ENCODE measurements around the gene C16orf96.
A peak's percentile ranks its signal among the peaks of the same experiment; 100 is the strongest.

Gene C16orf96

DNA sequence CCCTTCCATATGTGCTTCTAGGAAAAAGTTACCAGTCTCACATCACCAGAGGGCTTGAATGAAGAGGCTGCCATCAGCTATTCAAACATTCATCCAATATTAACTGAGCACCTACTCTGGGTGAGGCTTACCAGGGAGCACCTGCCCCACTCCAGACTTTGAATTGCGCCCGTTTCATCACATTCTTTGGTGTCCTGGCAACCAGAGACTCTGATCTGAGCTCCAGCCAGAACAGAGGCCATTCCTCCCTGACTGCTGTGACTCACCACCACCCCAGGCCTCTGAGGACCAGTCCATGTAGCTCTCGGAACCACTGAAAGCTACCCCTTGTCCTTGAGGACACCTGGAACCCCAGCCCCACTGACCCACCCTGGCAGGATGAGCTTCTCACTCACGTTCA is at the start of gene C16orf96:
Gene C16orf96 (plus strand): TSS at position 229 of the 400 bp plus-strand sequence. CDS start 150 bp downstream, at position 379.
- DNase-seq = no peak

DNA sequence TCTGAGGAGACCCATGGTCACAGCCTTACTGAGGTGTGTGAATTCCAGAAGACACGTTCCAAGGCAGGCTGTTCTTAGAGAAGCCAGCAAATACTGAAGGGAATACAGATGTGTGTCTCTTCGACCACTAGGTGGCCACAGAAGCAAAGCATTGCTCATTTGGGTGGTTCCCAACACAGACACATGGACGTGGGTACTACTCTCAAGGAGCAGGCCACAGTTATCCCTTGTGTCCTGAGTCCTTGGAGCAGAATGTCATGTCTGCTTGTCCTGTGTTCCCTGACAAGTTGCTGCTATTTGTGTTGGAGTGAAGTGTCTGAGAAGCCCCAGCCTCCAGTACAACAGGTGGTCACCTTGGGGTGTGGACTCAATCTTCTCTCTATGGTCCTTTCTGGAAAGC is 49.7 kb upstream of the C16orf96 start:
- peak; percentile 63 for DNase-seq

DNA sequence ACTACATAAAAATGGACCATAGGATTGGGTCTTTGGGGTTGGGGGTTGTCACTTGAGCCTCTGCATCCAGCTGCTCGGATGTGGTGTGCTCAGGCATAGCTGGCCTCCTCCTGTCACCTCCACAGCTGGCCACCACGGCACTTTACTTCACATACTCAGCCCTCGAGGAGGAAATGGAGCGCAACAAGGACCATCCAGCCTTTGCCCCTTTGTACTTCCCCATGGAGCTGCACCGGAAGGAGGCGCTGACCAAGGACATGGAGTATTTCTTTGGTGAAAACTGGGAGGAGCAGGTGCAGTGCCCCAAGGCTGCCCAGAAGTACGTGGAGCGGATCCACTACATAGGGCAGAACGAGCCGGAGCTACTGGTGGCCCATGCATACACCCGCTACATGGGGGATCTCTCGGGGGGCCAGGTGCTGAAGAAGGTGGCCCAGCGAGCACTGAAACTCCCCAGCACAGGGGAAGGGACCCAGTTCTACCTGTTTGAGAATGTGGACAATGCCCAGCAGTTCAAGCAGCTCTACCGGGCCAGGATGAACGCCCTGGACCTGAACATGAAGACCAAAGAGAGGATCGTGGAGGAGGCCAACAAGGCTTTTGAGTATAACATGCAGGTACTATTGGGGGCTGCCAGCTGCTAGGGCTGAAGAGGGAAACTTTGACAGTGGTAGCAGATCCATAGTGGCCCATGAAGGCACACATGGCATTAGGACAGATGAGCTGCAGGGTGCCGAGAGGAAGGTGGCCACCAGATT is 48.4 kb upstream of the C16orf96 start:
- DNase-seq = no peak

DNA sequence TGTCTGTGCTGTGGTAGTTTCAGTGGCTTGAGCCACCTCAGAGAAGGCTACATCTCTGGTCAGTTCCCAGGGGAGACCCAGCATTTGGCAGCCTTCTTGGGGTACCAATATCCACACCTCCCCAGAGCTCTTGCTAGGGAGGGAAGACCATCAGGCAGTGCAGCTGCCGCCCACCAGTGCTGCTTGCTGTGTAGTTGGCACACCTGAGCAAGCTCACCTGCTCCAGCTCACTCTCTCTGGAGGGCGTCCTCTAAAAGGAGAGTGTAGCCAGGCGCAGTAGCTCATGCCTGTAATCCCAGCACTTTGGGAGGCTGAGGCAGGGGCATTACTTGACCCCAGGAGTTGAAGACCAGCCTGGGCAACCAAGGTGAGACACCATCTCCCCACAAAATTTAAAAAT is 47.3 kb upstream of the C16orf96 start:
- DNase-seq = no peak

DNA sequence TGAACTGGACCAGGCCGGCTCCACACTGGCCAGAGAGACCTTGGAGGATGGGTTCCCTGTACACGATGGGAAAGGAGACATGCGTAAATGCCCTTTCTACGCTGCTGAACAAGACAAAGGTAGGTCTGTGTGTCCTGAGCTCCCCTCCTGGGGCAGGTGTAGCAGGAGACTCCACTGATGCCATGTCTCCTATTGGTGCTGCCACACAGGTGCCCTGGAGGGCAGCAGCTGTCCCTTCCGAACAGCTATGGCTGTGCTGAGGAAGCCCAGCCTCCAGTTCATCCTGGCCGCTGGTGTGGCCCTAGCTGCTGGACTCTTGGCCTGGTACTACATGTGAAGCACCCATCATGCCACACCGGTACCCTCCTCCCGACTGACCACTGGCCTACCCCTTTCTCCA is 46.7 kb upstream of the C16orf96 start:
- DNase-seq = no peak

DNA sequence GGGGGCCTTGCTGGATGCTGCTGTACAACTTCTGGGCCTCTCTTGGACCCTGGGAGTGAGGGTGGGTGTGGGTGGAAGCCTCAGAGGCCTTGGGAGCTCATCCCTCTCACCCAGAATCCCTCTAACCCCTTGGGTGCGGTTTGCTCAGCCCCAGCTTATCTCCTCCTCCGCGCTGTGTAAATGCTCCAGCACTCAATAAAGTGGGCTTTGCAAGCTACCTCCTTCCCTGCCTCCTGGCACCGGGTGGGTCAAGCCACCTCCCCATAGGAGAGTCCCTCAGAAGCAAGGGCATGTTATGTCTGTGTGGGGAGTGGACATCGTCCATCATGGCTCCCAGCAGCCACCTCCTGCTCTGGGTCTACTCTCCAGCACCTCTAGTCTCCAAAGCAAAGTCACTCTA is 46.0 kb upstream of the C16orf96 start:
- no peak for DNase-seq

DNA sequence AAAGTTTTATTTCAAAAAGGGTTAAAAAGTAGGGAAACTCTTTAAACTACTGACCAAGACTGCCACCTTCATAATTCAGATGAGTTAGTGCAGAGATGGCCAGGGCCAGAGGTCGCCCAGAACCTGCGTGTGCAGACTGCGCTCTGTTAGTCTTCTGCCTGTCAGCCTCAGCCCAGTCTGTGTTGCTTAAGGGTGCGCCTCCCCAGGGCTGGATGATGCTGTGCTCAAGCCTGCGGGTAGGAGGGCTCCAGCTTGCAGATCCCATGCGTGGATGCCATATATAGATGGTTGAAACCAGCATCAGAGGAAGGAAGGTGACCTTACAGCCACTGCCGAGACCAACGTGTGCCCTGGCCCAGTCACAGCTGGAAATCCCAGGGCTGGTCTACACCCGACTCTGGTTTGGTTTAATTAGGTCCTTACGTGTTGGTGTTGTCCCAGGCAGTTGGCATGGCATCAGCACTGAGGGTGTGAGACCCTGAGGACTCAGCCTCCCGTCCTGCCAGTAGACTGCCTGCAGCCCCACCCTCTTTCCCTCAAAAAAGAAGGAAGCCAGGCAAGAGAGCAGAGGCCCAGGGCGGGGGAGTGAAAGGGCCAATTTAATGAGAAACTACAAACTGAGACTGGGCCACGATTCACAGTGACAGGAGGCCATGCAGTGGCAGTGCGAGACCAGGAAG is 45.3 kb upstream of the C16orf96 start:
- DNase-seq = no peak

DNA sequence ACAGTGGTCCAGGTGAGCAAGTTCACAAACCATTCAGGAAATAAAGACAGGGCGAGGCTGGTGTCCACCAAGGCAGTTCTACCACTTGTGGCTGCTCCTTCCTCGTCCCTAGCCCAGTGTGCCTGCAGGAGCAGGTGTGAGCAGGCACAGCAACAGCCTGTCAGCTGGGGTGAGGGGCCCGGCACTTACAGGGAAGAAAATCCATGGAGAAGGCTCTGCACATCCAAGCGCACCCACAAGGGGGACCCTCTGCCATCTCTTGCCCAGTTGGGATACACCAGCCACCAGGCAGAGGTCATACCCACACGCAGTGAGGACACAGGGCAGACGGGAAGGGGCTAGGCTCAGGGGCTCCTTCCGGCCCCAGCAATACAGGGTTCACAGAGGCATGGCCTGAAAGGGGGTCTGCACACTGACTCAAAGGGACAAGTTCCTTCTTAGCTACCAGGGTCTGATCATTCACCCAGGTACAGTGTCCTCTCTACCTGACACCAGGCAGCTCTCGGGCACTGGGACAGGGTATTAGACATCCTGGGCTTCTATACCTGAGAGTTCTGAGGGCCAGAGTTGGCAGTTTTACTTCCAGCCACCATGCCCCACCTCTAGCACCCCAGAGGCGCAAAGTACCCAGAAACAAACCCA is 44.6 kb upstream of the C16orf96 start:
- peak; percentile 17 for DNase-seq

DNA sequence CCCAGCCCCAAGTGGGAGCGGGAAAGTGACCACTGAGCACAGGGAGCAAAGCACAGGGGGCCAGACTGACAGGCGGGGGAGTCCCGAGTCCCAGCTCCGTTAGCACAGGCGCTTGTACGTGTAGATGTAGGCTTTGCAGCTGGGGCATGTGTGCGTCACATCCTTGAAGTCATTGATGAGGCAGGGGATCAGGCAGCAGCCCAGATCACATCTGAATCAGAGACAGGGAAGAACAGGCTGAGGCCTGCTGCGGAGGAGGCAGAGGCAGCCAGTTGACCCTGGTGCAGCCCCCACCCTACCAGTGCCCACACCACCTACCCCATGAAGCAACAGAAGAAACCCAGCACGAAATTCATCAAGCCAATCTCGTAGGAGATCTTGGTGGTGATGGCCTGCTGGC is 43.7 kb upstream of the C16orf96 start:
- no peak for DNase-seq

DNA sequence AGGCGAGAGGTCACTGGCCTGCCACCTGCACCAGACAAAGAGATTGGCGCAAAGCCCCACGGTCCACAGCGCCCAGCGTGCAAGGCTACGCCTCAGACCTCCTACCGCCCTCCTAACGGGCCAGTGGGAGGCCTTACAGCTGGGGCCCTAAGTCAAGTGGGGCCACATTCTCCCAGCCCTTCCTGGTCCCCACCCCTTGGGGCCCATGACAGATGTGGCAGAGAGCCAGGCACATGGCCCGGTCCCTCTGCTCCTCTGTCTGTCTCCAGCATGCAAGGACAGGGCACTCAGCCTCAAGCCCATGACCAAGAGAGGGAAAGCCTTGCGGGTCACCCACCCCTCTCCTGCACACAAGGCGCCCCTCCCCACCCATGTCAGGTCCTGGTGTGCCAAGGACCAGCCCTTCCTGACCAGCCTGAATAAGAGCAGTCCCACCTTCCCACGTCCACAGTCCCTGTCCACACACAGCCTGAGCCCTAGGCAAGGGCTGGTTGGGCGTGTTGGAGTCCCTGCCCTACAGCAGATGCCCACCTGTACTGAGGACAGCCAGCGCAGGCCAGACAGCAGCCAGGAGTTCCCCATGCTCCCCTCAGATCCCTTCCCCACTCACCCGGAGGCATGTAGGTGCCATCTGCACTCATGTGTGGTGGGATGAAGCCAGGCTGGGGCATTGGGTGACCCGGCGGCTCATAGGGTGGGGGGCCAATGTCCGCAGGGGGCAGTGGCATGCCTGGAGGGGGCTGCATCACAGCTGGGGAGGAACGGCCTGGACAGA is 42.9 kb upstream of the C16orf96 start:
- DNase-seq = no peak

DNA sequence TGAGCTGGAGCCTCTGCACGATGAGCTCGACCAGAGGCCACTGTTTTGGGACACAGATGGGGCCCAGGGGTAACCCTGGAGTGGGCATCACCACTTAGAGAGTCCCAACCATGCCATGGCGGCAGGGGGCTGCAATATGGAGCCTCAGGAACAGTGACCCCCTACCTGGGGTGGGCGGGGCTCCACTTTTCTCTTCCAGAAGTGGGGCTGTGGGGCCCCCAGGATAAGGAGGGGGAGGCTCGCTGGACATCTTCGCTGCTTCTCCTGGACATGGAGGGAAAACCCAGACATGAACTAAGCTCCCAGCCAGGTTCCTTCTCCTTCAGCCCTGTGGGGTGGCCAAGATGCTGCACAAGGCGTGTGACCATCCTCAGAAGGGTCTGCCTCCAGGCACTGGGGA is 42.3 kb upstream of the C16orf96 start:
- DNase-seq = no peak

DNA sequence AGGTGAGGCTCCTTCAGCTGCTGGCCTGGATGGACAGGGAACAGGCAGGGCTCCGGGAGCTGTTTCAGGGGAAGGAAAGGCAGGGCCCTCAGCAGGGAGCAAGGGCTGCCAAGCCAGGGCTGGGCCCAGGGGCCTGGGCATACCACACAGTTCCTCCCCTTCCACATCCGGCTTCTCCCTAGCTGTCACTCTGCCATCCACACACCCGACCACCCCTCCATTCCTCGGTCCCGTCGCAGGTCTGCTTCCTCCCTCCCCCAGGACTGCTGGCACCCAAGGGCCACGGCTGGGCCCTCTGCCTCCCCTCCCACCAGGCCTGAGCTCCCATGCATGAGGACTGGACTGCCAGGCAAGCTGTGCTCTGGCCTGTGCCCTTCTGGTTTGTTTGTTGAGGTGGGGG is 41.5 kb upstream of the C16orf96 start:
- DNase-seq = no peak

DNA sequence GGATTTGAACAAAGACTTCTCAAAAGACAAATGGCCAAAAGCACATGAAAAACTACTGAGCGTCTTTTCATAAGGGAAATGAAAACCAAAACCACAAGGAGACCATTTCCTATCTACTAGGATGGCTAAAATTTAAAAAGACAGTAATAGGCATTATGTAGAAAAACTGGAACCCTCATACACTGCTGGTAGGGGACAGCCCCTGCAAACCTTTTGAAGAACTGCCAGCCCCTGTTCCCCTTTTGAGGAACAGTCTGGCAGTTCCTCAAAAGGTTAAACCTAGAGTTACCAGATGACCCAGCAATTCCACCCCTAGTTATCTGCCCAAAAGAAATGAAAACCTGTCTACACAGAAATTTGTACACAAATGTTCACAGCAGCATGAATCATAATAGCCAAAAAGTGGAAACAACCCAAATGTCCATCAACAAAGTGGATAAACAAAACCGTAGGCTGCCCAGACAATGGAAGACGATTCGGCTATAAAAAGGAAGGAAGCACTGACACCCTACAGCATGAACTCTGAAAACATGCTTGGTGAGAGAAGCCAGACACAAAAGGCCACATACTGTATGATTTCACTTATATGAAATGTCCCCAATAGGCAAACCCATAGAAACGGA is 40.4 kb upstream of the C16orf96 start:
- no peak for DNase-seq

DNA sequence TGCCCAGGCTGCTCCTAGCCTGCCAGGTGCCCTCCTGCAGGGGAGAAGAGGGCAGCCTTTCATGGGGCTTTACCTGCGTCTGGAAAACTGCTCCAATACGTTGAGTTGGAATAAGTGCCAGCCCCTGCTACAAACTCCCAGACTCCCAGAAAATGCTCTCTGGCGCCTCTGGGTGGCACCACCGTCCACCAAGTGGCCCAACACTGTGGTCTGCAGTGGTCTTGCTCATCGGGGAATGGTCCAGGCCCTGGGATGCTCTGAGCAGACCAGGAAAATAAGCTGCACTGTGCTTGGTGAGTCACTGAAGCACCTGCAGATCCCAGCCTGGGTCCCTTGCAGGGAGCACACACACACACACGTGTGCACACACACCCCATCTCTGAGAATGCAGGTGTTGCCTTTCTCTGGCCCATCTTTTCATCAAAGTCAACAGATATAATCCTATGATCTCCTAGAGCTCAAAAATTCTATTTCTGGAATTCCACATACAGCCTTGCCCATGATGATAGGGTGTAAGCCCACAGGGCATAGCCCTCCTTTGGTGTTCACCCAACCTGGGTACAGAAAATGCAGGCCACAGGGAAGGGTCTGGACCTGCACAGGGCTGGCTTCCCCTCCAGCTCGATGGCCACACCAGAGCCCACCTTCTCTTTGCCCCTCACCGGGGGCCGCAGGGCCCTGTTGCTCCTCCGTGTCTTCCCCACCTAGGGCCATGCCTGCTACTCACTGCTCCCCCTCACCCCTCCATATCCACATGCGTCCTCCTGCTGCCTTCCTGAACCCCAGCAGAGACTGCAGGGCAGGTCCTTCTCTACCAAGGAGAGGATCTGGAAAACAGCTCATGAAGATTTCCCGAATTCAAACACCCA is 38.1 kb upstream of the C16orf96 start:
- no peak for DNase-seq

DNA sequence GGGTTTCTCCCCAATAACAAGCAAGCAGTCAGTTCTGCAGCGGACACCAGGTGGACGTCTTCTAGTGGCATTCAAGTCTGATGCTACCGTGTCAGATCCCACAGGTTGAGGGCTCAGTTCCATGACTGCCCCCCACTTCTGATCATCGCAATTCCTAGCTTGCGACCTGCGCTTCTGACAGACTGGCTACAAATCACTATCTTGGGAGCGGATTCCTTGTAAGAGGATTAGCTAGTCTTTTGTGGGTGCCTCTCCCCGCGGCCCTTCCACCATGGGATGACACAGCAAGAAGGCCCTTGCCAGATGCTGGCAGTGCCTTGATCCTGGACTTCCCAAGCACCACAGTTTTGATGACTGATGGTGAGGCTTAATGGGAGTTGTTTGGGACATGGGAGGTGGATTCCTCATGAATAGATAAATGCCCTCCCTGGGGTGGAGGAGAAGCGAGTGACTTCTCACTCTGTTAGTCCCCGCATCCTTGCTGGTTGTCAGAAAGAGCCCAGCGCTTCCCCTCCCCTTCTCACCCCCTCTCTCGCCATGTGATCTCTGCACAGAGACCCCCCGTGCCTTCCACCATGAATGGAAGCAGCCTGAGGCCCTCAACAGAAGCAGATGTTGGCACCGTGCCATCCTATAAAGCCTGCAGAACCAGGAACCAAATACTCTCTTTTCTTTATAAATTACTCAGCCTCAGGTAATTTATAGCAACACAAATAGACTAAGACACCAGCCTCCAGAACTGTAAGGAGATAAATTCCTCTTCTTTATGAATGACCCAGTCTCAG is 36.7 kb upstream of the C16orf96 start:
- no peak for DNase-seq

DNA sequence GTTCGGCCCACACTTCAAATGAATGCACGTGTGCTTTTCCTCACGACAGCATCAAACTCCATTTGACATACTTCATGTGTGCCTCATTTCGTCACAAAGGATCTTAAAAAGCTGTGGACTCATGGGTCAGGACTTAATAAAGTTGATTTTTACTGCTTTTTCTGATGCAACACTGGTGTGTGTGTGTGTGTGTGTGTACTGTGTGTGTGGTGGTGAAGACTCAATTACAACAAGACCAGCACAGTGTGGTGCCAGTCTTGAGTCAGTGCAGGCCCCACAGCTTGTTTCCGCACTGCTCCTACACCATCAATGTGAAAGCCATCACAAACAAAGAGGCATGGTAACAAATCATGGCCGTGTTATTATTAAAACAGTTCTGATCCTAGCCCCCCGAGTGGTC is 35.2 kb upstream of the C16orf96 start:
- DNase-seq = no peak

DNA sequence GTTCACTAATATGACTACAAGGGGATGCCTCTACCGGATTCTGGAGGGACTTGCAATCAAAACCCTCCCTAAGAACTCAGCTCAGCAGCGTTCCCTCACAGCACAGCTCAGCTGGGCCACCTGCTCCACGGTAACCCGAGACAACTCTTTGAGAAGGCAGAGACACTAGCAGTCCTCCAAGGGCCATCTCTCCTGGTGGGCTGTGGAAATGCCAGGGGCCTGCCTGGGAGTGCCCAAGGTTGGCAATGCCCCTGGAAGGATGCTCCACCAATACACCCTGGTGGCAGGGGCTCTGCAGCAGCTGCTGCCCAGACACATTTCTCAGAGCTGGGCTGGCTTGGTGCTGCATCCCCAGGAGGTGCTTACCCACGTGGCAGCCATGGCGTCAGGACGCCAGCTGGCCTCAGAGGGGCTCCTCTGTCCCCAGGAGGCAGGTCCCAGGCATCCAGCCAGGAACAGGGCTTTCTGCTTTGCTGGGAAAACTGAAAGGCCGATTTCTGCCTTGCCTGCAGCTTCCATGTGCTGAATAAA is 34.0 kb upstream of the C16orf96 start:
- DNase-seq = no peak

DNA sequence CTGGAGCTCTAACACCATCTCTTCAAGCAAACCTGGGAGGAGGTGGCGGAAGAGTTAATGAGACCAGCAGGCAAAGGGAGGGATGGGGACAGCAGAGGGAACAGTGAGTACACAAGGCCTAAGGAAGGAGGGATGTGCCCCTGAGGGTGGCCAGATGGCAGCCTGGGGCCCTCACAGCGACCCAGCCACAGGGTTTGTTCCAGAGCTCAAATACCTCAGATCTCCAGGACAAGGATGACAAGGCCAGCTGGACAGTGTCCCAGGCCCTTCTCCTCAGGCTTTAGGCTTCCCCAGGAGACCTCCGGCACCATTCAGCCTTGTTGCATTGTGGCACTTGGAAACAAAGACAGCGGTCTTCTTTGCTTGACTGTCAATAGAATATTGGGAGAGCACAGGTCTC is 32.5 kb upstream of the C16orf96 start:
- DNase-seq = no peak

DNA sequence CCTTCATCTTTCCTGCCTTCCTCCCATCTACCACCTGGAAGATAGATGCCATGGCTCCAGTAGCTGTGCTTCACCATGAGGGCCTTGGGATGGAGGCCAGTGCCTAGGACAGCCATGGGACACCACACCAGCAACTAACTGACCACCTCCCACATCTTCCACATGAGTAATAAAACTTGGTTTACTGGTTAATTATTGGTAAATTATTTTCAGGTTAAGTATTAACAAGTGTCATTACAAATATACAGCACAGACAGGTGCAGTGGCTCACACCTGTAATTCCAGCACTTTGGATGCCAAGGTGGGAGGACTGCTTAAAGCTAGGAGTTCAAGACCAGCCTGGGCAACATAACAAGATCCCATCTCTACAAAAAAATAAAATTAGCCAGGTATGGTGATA is 31.6 kb upstream of the C16orf96 start:
- DNase-seq = no peak

DNA sequence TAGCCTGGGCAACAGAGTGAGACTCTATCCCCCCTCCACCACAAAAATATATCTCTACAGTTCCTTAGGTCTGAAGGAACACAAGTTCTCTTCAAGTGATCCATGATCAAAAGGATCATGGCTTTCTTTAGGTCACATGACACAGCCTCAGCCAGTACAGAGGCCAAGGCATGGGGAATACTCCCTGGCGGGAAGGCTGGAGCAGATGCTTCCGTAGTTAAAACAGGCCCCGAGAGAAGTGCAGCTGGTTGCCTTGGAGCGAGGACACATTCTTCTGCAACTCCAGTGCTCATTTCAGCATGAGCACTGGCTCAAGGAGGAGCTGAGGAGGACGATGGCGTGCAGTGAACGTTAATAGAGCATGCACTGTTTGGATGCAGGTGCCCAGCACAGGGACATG is 31.1 kb upstream of the C16orf96 start:
- DNase-seq = no peak
